H1 (cell line): ENCODE results near the gene DPY19L3. TPM values are rescaled to one million over a fixed set of nuclear protein-coding genes. Genes with fewer than 3 reads are reported as not detected.

Source experiments
- CTCF ChIA-PET: fragments of 300-600 bp; sonication (Branson Sonifier 250); formaldehyde crosslinking; loops from one replicate; lab custom pipeline; 2021; ENCODE audit not compliant: partially characterized antibody; lab: Charles Lee
- POLR2A ChIA-PET: fragments of 300-600 bp; sonication (Branson Sonifier 250); formaldehyde crosslinking; loops from one replicate; lab custom pipeline; 2021; ENCODE audit warnings: inconsistent platforms; ENCODE audit not compliant: partially characterized antibody; lab: Charles Lee
- DNase-seq, 2 experiments: peaks; one replicate each; pipeline versions ENCODE4 v3.0.0 to v3.0.0-alpha.2; 2010 to 2022; ENCODE audit warnings: low spot score in 2 of 2, low read depth in 1 of 2, mixed read lengths in 1 of 2
- FAIRE-seq: peaks from 2 replicates; lab custom pipeline; 2011; peaks lifted over from hg19 to GRCh38; lab: Jason Lieb, UNC
- H2AFZ ChIP-seq: 2 replicates; pipeline ENCODE4 v1.8.1; 2012; ENCODE audit warnings: low read length, inconsistent platforms
- H2AK5ac ChIP-seq: 2 replicates; pipeline ENCODE4 v1.6.1; 2013; ENCODE audit warnings: low read depth, low read length
- H2BK120ac ChIP-seq: replicated peaks from 2 replicates; pipeline ENCODE3; 2013; ENCODE audit warnings: low read depth, low read length, inconsistent platforms
- H2BK12ac ChIP-seq: 2 replicates; pipeline ENCODE4 v1.6.1; 2013; ENCODE audit warnings: low read depth, low read length
- H2BK15ac ChIP-seq: 2 replicates; pipeline ENCODE4 v1.6.1; 2013; ENCODE audit warnings: low read length
- H2BK20ac ChIP-seq: 2 replicates; pipeline ENCODE4 v1.6.1; 2013; ENCODE audit warnings: low read length
- H2BK5ac ChIP-seq: 2 replicates; pipeline ENCODE4 v1.6.1; 2013; ENCODE audit warnings: low read depth, low read length
- H3K14ac ChIP-seq: 2 replicates; pipeline ENCODE4 v1.6.1; 2013; ENCODE audit warnings: inconsistent platforms; ENCODE audit not compliant: insufficient read length
- H3K18ac ChIP-seq: 2 replicates; pipeline ENCODE4 v1.6.1; 2013; ENCODE audit warnings: low read length; ENCODE audit errors: extremely low read depth
- H3K23ac ChIP-seq: 2 replicates; pipeline ENCODE4 v1.6.1; 2013; ENCODE audit warnings: inconsistent platforms; ENCODE audit not compliant: insufficient read length
- H3K23me2 ChIP-seq: 2 replicates; pipeline ENCODE4 v1.6.1; 2013; ENCODE audit warnings: low read depth, low read length
- H3K27ac ChIP-seq: 2 replicates; pipeline ENCODE4 v1.6.1; 2011; ENCODE audit warnings: low read depth, low read length, inconsistent platforms
- H3K27me3 ChIP-seq, 4 experiments: replicated peaks in 1 of 4; 1 replicate in 1 of 4; 2 replicates in 3 of 4; pipeline versions ENCODE4 v1.6.1 to v1.8.1; 2011 to 2013; ENCODE audit warnings: low read length in 3 of 4, mild to moderate bottlenecking in 3 of 4, inconsistent platforms in 2 of 4, mixed read lengths in 2 of 4, moderate library complexity in 1 of 4; ENCODE audit not compliant: control insufficient read depth in 3 of 4, insufficient read depth in 3 of 4; ENCODE audit errors: extremely low read depth in 1 of 4
- H3K36me3 ChIP-seq, 4 experiments: 2 replicates each; pipeline versions ENCODE4 v1.6.1 to v1.8.1; 2011 to 2013; ENCODE audit warnings: mild to moderate bottlenecking in 4 of 4, low read length in 3 of 4, moderate library complexity in 2 of 4, control low read depth in 1 of 4, inconsistent platforms in 1 of 4; ENCODE audit not compliant: insufficient read depth in 4 of 4, control insufficient read depth in 2 of 4
- H3K4ac ChIP-seq: replicated peaks from 2 replicates; pipeline ENCODE3; 2013; ENCODE audit warnings: low read length, low read depth, mixed read lengths, inconsistent platforms; ENCODE audit not compliant: insufficient read length
- H3K4me1 ChIP-seq, 4 experiments: replicated peaks in 1 of 4; 1 replicate in 1 of 4; 2 replicates in 3 of 4; pipeline versions ENCODE4 v1.6.1 to v1.8.1; 2011 to 2013; ENCODE audit warnings: low read length in 3 of 4, inconsistent platforms in 2 of 4, mixed read lengths in 1 of 4; ENCODE audit not compliant: insufficient read depth in 4 of 4, control insufficient read depth in 3 of 4
- H3K4me2 ChIP-seq, 2 experiments: 2 replicates each; pipeline versions ENCODE4 v1.6.1 to v1.8.1; 2011 to 2013; ENCODE audit warnings: low read depth in 2 of 2, low read length in 2 of 2, control low read depth in 1 of 2, inconsistent platforms in 1 of 2, mild to moderate bottlenecking in 1 of 2; ENCODE audit not compliant: insufficient read depth in 1 of 2
- H3K4me3 ChIP-seq, 4 experiments: fragments of 200-600, 300-600 bp in 1 of 4; sonication (generic), shearing (Covaris generic), sonication (Bioruptor Twin) in 1 of 4; 2 replicates each; pipeline versions ENCODE4 v1.5.1 to v1.8.1; 2011 to 2016; ENCODE audit warnings: low read length in 4 of 4, low read depth in 3 of 4, control low read depth in 2 of 4, inconsistent platforms in 2 of 4, mild to moderate bottlenecking in 2 of 4, mixed read lengths in 1 of 4, moderate library complexity in 1 of 4; ENCODE audit not compliant: insufficient read depth in 2 of 4; ENCODE audit errors: extremely low read depth in 1 of 4
- H3K56ac ChIP-seq: replicated peaks from 2 replicates; pipeline ENCODE3; 2013; ENCODE audit warnings: low read depth, mild to moderate bottlenecking, mixed read lengths, low read length, inconsistent platforms; ENCODE audit not compliant: insufficient read length
- H3K79me1 ChIP-seq: 2 replicates; pipeline ENCODE4 v1.6.1; 2013; ENCODE audit warnings: low read depth, low read length, control low read depth
- H3K79me2 ChIP-seq, 2 experiments: 2 replicates each; pipeline versions ENCODE4 v1.6.1 to v1.8.1; 2012 to 2013; ENCODE audit warnings: low read length in 2 of 2, mild to moderate bottlenecking in 2 of 2, inconsistent platforms in 1 of 2; ENCODE audit not compliant: insufficient read depth in 2 of 2, control insufficient read depth in 1 of 2
- H3K9ac ChIP-seq, 4 experiments: replicated peaks in 1 of 4; 1 replicate in 1 of 4; 2 replicates in 3 of 4; pipeline versions ENCODE4 v1.6.1 to v1.8.1; 2011 to 2013; ENCODE audit warnings: low read depth in 3 of 4, low read length in 3 of 4, control low read depth in 2 of 4, mild to moderate bottlenecking in 2 of 4, moderate library complexity in 2 of 4, inconsistent platforms in 1 of 4; ENCODE audit errors: extremely low read depth in 1 of 4
- H3K9me3 ChIP-seq, 2 experiments: 2 replicates each; pipeline versions ENCODE4 v1.6.1 to v1.8.1; 2012 to 2013; ENCODE audit warnings: mild to moderate bottlenecking in 2 of 2, moderate library complexity in 2 of 2, control low read depth in 1 of 2, inconsistent platforms in 1 of 2, low read depth in 1 of 2, low read length in 1 of 2, mixed read lengths in 1 of 2; ENCODE audit not compliant: insufficient read depth in 2 of 2
- H4K20me1 ChIP-seq, 2 experiments: replicated peaks in 1 of 2; 2 replicates each; pipeline versions ENCODE3 to v1.8.1; 2011 to 2013; ENCODE audit warnings: inconsistent platforms in 2 of 2, low read length in 2 of 2, mild to moderate bottlenecking in 1 of 2; ENCODE audit not compliant: insufficient read depth in 2 of 2, control insufficient read depth in 1 of 2
- H4K5ac ChIP-seq: 2 replicates; pipeline ENCODE4 v1.6.1; 2013; ENCODE audit warnings: low read length, low read depth, mixed read lengths, inconsistent platforms; ENCODE audit not compliant: insufficient read length
- H4K8ac ChIP-seq: 2 replicates; pipeline ENCODE4 v1.8.0; 2013; ENCODE audit warnings: mild to moderate bottlenecking, moderate library complexity, low read length, inconsistent platforms; ENCODE audit not compliant: insufficient read depth; ENCODE audit errors: extremely low read depth
- H4K91ac ChIP-seq: replicated peaks from 2 replicates; pipeline ENCODE3; 2013; ENCODE audit warnings: low read length, mixed read lengths, inconsistent platforms; ENCODE audit not compliant: insufficient read length
- PHF8 ChIP-seq: fragments of 200-600 bp; sonication (generic); conservative IDR thresholded peaks from 2 replicates; pipeline ENCODE4 v1.7.1; 2012; ENCODE audit warnings: low read depth, mild to moderate bottlenecking, inconsistent platforms, low read length, moderate library complexity
- SIRT6 ChIP-seq: IDR thresholded peaks from one replicate; pipeline ENCODE4 v1.7.1; 2012; ENCODE audit warnings: low read length, inconsistent platforms
- WGBS, 2 experiments: shearing (Covaris generic) in 1 of 2; methylation state at CpG; one replicate each; pipeline versions ENCODE4 v1.1.6 to v1.1.7; 2013 to 2015; ENCODE audit warnings: low lambda C conversion rate in 2 of 2, mixed read lengths in 2 of 2, inconsistent platforms in 1 of 2, low coverage in 1 of 2, missing lambda C conversion rate in 1 of 2; ENCODE audit not compliant: insufficient replicate concordance in 2 of 2, insufficient coverage in 1 of 2, insufficient read length in 1 of 2; ENCODE audit errors: extremely low coverage in 1 of 2, missing lambda C conversion rate in 1 of 2; 5-methylcytosine and 5-hydroxymethylcytosine counted together
- polyA plus RNA-seq, 7 experiments: library from polyadenylated mRNA; depleted of rRNA in 3 of 7; stranded (reverse) in 5 of 7; unstranded in 2 of 7; fragments of >200 nt in 5 of 7; fragments of 200-250 nt in 2 of 7; gene quantifications; 1 replicate in 5 of 7; 2 replicates in 1 of 7; 4 replicates in 1 of 7; pipeline versions ENCODE4 v1.2.1 to v1.2.3, GENCODE V29; 2011 to 2013; ENCODE audit warnings: missing spikeins in 2 of 7, mixed read lengths in 2 of 7
- total RNA-seq: library from RNA; stranded (reverse); fragmentation: NEBNext Ultra II Directional; extraction: Animal tissue kit (Norgen Biotek cat#: 25700); gene quantifications from 2 replicates; pipeline ENCODE4 v1.2.1, GENCODE V29; 2021

The DPY19L3 gene
- total and polyA plus RNA-seq, 2 of the 8 experiments (the other 6 are each of a cell fraction or from before 2014, with no cell fraction given) = 35.3 to 60.2 TPM

DNA sequence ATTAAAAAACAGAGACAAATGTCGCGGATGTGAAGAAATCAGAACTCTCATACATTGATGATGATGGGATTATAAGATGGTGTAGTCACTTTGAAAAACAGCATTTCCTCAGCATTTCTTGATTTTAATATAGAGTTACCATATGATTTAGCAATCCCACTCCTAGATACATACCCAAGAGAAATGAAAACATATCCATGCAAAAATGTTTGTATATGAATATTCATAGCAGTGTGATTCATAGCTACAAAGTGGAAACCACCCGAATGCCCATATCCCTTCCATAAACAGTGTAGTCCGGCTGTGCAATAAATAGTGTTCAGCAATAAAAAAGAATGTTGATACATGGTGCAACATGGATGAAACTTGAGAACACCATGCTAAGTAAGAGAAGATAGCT, 44.6 kb downstream of the DPY19L3 start:
- Histone ChIP-seq H3K9ac (no peak overlapping the region), H2BK5ac (no peak overlapping the region), H2BK15ac (no peak overlapping the region)
- WGBS, 2 experiments = 87% methylated on average over 4 of the region's 4 CpGs; no CpG with 5 or more reads in 1 of the 2 experiments
- no peak for TF ChIP-seq PHF8
- TF ChIP-seq SIRT6 = no peak
- TF ChIP-seq, all 59 proteins: peak for 0
- no peak for DNase-seq
- Histone ChIP-seq H2BK120ac (no peak overlapping the region), H3K27ac (no peak overlapping the region), H3K18ac (no peak overlapping the region), H3K23ac (no peak overlapping the region), H3K56ac (no peak overlapping the region), H3K4ac (no peak overlapping the region), H3K4me1 (no peaks in the 10 kb centered on the region), H2AFZ (no peak overlapping the region), H3K9me3 (no peaks in the 10 kb centered on the region), H3K14ac (no peak overlapping the region), H2BK12ac (no peak overlapping the region), H4K5ac (no peak overlapping the region), H4K8ac (no peak overlapping the region), H3K36me3 (peaks cover 0 to 24% (median 5%) of the 10 kb centered on the region in 4 experiments; a peak in 6 of 8 replicates), H2AK5ac (no peak overlapping the region), H4K20me1 (peaks cover 0 to 1% of the 10 kb centered on the region in 2 experiments), H3K4me2 (no peak overlapping the region), H4K91ac (no peak overlapping the region), H3K4me3 (no peak overlapping the region), H3K79me1 (no peaks in the 10 kb centered on the region), H2BK20ac (no peak overlapping the region), H3K23me2 (no peaks in the 10 kb centered on the region), H3K27me3 (no peaks in the 10 kb centered on the region), H3K79me2 (no peaks in the 10 kb centered on the region)
- CTCF ChIA-PET = no interaction called here
- POLR2A ChIA-PET = no interaction called here
- no peak for FAIRE-seq
